Ishikawa (cell line): ENCODE measurements around the gene DGKI.

Source experiments
- CEBPB ChIP-seq: IDR thresholded peaks from 2 replicates; pipeline ENCODE4 v1.6.1; 2012
- CREB1 ChIP-seq: IDR thresholded peaks from 2 replicates; pipeline ENCODE4 v1.6.1; 2012; ENCODE audit warnings: low read depth
- EGR1 ChIP-seq: IDR thresholded peaks from 2 replicates; pipeline ENCODE4 v1.6.1; 2012
- EP300 ChIP-seq: IDR thresholded peaks from 2 replicates; pipeline ENCODE4 v1.6.1; 2012; ENCODE audit warnings: borderline replicate concordance
- FOXM1 ChIP-seq: IDR thresholded peaks from 2 replicates; pipeline ENCODE4 v1.6.1; 2012; ENCODE audit warnings: low read depth, borderline replicate concordance
- NFIC ChIP-seq: IDR thresholded peaks from 2 replicates; pipeline ENCODE4 v1.6.1; 2012
- RAD21 ChIP-seq: IDR thresholded peaks from 2 replicates; pipeline ENCODE4 v1.6.1; 2012; ENCODE audit warnings: low read depth
- REST ChIP-seq: IDR thresholded peaks from 2 replicates; pipeline ENCODE4 v1.6.1; 2012; ENCODE audit warnings: low read depth, mild to moderate bottlenecking
- TAF1 ChIP-seq: IDR thresholded peaks from 2 replicates; pipeline ENCODE4 v1.6.1; 2012; ENCODE audit warnings: low read depth, mild to moderate bottlenecking
- TCF12 ChIP-seq: IDR thresholded peaks from 2 replicates; pipeline ENCODE4 v1.6.1; 2012; ENCODE audit warnings: low read depth
- TEAD4 ChIP-seq: IDR thresholded peaks from 2 replicates; pipeline ENCODE4 v1.6.1; 2012
- YY1 ChIP-seq: IDR thresholded peaks from 2 replicates; pipeline ENCODE4 v1.6.1; 2012; ENCODE audit warnings: low read depth
- ZBTB7A ChIP-seq: IDR thresholded peaks from 2 replicates; pipeline ENCODE4 v1.6.1; 2012; ENCODE audit warnings: low read depth
- TF ChIP-seq, protein P1 (sequence below): IDR thresholded peaks from 2 replicates; pipeline ENCODE4 v1.6.1; 2012
- TF ChIP-seq, protein P2 (sequence below): IDR thresholded peaks from 2 replicates; pipeline ENCODE4 v1.6.1; 2012

DGKI gene

DNA sequence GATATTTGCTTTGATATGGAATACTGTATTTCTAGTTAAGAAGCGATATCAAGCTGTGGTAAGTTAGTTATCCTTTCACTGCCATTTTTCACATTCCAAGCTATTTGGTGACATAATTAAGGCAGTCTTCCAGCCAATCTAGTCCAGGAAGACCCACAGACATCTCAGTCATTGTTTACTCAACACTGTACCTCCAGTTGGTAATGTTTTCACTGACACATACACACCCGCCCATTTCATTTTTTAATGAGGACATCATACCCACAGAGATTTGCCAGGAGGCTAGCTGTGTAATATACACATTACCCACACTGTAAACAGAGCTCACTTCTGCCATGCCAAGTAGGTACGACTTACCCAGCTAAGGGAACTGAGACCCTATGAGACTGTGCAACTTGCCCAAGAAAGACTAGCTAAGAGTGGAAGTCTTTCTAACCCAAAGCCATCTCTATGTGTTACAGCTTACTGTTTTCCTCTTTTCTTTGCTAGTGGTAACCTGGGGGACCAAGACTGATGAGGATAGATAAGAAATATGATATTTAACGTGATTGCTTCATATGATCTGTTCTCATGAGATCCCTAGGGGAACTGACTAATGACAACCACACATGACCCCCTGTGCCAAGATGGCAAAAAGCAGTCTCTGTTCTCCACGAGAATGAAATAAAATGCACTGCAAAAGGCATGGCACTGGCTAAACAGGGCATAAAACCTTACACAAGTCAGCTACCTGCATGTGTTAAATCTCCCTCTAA lies 179.0 kb downstream of the DGKI start:
- TF ChIP-seq NFIC (no peak), FOXM1 (no peak), YY1 (no peak), TEAD4 (no peak), TAF1 (no peak), EGR1 (no peak), CREB1 (no peak), CEBPB (no peak), TCF12 (no peak), ZBTB7A (no peak), EP300 (no peak), RAD21 (no peak), REST (no peak)
- TF ChIP-seq, protein P1, sequence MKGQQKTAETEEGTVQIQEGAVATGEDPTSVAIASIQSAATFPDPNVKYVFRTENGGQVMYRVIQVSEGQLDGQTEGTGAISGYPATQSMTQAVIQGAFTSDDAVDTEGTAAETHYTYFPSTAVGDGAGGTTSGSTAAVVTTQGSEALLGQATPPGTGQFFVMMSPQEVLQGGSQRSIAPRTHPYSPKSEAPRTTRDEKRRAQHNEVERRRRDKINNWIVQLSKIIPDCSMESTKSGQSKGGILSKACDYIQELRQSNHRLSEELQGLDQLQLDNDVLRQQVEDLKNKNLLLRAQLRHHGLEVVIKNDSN: no peak
- TF ChIP-seq, protein P2, sequence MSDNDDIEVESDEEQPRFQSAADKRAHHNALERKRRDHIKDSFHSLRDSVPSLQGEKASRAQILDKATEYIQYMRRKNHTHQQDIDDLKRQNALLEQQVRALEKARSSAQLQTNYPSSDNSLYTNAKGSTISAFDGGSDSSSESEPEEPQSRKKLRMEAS: no peak

DNA sequence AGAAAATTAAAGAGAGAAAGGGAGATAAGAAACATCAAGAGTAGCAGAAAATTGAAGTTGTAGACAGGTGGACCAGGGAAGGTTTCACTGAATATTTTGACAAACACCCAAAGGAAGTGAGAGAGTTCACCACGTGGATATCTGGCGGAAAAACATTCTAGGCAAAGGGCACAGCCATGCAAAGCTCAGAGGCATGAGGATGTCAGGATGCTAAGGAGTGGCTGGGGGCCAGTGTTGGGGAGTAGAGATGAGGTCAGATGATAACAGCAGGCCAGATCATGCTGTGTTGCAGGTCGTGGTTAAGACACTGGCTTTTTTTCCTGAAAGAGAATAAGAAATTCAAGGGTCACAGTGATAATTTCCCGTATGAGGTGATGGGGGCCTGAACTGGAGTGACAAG lies 181.9 kb downstream of the DGKI start:
- TF ChIP-seq FOXM1 (no peak), ZBTB7A (no peak), TCF12 (no peak), CEBPB (no peak), REST (no peak), YY1 (no peak), TEAD4 (no peak), NFIC (no peak), EP300 (no peak), RAD21 (no peak), TAF1 (no peak), EGR1 (no peak), CREB1 (no peak)
- TF ChIP-seq, protein P1: no peak
- TF ChIP-seq, protein P2: no peak

DNA sequence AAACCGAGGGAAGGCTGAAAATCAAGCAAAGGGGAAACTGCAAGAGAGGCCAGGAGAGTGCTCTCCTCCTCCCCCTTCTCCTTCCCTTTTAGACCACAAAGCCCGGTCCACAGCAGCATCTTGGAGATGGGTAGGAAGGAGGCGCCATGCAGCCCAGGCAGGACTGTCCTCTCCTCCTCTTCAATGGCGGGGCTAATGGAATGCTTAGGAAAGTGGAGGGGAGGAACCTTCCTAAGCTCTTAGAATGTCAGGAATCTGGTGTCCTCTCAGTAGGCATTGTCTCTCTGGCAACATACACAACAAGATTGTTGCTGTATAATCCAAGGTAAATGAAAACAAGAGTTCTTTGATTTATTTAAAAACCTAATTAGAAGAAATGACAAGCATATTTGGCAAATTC lies 185.1 kb downstream of the DGKI start:
- TF ChIP-seq FOXM1 (no peak), EP300 (no peak), TCF12 (no peak), CEBPB (no peak), TEAD4 (no peak), YY1 (no peak), TAF1 (no peak), ZBTB7A (no peak)
- TF ChIP-seq, protein P1: no peak

DNA sequence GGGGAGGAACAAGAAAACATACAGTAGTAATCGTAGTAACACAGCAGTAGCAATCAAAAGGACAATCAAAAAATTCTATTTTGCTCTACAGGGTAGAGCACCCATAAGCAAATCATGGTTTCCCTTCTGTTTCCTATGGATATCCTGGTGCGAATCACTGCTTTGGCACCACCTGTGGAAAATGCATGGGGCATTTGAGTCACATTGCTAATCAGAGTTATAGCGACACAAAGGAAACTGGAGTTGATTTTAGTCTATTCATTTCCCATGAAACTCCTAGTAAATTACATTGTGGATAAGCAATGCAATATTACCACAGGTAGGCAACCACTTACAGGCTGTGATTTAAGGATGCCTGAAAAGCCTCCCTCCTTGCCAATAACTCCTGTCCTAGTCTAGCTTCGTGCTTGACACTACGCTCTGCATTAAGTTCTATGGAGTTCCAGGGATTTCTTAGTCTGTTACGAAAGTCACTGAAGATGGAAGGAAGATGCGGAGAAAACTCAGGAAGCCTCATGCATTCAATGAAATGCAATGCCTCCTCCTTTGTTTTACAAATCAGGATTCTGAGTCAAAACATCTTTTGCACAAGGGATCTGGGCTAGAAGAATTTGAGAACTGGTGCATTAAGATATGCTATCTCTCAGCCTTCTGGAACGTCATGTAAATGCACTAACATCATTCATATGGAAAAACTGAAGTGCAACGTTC lies 188.4 kb downstream of the DGKI start:
- TF ChIP-seq, protein P2: no peak
- TF ChIP-seq EP300 (no peak), TCF12 (no peak), CREB1 (no peak), TAF1 (no peak), FOXM1 (no peak), NFIC (no peak), RAD21 (no peak), EGR1 (no peak), CEBPB (no peak), REST (no peak), YY1 (no peak), TEAD4 (no peak), ZBTB7A (no peak)
- TF ChIP-seq, protein P1: no peak
